ENCODE results near the gene RECQL. TPM values are rescaled to one million over a fixed set of nuclear protein-coding genes. Genes with fewer than 3 reads are reported as not detected.

Gene RECQL
- total RNA-seq, result 10 to 100 TPM in 2 of 3 donors, 1 to 10 TPM in 1; 9.3 to 29.6 (median 16.2) TPM
- long read RNA-seq, donor 1, transcript RECQL-204 (15 exons, 3,702 nt), result major isoform, 13 of 36 reads
- long read RNA-seq, donor 1, transcript RECQL-203 (16 exons, 2,572 nt), result minor isoform, 7 of 36 reads
- long read RNA-seq, donor 1, partial matches to known transcripts, result 4 of 36 reads
- long read RNA-seq, donor 1, other reads (novel, unspliced or antisense), result 12 of 36 reads
- long read RNA-seq, donor 2, partial matches to known transcripts, result 2 of 7 reads
- long read RNA-seq, donor 2, other reads (novel, unspliced or antisense), result 3 of 7 reads

- H3K4me3 ChIP-seq, result peak within 1 kb of the TSS; percentile 81
- DNase-seq, result peak; percentile 85 to 94 (median 90)
- no peaks in the 10 kb centered on the region for H3K9me3 ChIP-seq
- H3K36me3 ChIP-seq (ENCODE audit: low read depth), result no peaks in the 10 kb centered on the region
- peaks cover 15% of the 10 kb centered on the region for H3K4me1 ChIP-seq (ENCODE audit: low read depth)
- no peak for TF ChIP-seq CTCF (IDR thresholded peaks at IDR 0.05)
- intact Hi-C loops (cut with DNase I, micrococcal nuclease), result no loop called here
- ATAC-seq, result peak; percentile 100
Measured at GRCh38 chr12:21501258-21502163, at the start of gene RECQL, which contains the start of gene GOLT1B. RECQL (minus strand) TSS chr12:21501635; CDS start chr12:21499570, 2,065 bp downstream. GOLT1B (plus strand) TSS chr12:21501789; CDS start chr12:21501924, 135 bp downstream.

- no peak for TF ChIP-seq CTCF (IDR thresholded peaks at IDR 0.05)
- Histone ChIP-seq H3K36me3 (ENCODE audit: low read depth) (no peaks in the 10 kb centered on the region), H3K4me3 (no peak overlapping the region), H3K4me1 (ENCODE audit: low read depth) (no peaks in the 10 kb centered on the region), H3K9me3 (no peaks in the 10 kb centered on the region)
- no peak for DNase-seq
- ATAC-seq, result no peak
- intact Hi-C loops (cut with DNase I, micrococcal nuclease), result no loop called here
Measured at GRCh38 chr12:21547437-21547836, 46.0 kb upstream of the RECQL start.

- DNase-seq (no peak), ATAC-seq (no peak)
- Histone ChIP-seq H3K4me3 (no peak overlapping the region), H3K4me1 (ENCODE audit: low read depth) (no peaks in the 10 kb centered on the region), H3K9me3 (no peaks in the 10 kb centered on the region), H3K36me3 (ENCODE audit: low read depth) (no peaks in the 10 kb centered on the region)
- intact Hi-C loops (cut with DNase I, micrococcal nuclease), result no loop called here
- TF ChIP-seq CTCF (IDR thresholded peaks at IDR 0.05), result no peak
Measured at GRCh38 chr12:21546716-21547115, 45.3 kb upstream of the RECQL start.

- Histone ChIP-seq H3K36me3 (ENCODE audit: low read depth) (no peaks in the 10 kb centered on the region), H3K4me3 (no peak overlapping the region), H3K9me3 (no peaks in the 10 kb centered on the region), H3K4me1 (ENCODE audit: low read depth) (no peaks in the 10 kb centered on the region)
- DNase-seq (no peak), ATAC-seq (no peak)
- no peak for TF ChIP-seq CTCF (IDR thresholded peaks at IDR 0.05)
- intact Hi-C loops (cut with DNase I, micrococcal nuclease), result no loop called here
Measured at GRCh38 chr12:21545557-21545956, 44.1 kb upstream of the RECQL start.

- ATAC-seq (no peak), DNase-seq (no peak)
- no peak overlapping the region for H3K4me3 ChIP-seq
- no peaks in the 10 kb centered on the region for H3K36me3 ChIP-seq (ENCODE audit: low read depth)
- TF ChIP-seq CTCF (IDR thresholded peaks at IDR 0.05), result no peak
- H3K4me1 ChIP-seq (ENCODE audit: low read depth), result no peaks in the 10 kb centered on the region
- intact Hi-C loops (cut with DNase I, micrococcal nuclease), result no loop called here
- H3K9me3 ChIP-seq, result no peaks in the 10 kb centered on the region
Measured at GRCh38 chr12:21543151-21543550, 41.7 kb upstream of the RECQL start.
